Left ventricle myocardium inferior (tissue), 1 donor: Measurements from ENCODE around the gene KCTD20. TPM values are rescaled to one million over a fixed set of nuclear protein-coding genes. Genes with fewer than 3 reads are reported as not detected.
"Not testable (repeated sequence)": the region's sequence is repeated elsewhere in the genome, so short reads cannot be mapped to it uniquely, and the experiment has no call there.

Source experiments
- DNase-seq: peaks from one replicate; pipeline ENCODE4 v3.0.0-alpha.2; 2020
- H3K27ac ChIP-seq: fragments of 200-600 bp; replicated peaks from 2 replicates; pipeline ENCODE4 v1.8.0; 2021
- H3K27me3 ChIP-seq: fragments of 200-600 bp; 2 replicates; pipeline ENCODE4 v1.8.0; 2021; ENCODE audit warnings: low read depth
- H3K36me3 ChIP-seq: fragments of 200-600 bp; 2 replicates; pipeline ENCODE4 v1.8.0; 2021
- H3K4me1 ChIP-seq: fragments of 200-600 bp; 2 replicates; pipeline ENCODE4 v1.8.0; 2021
- H3K4me3 ChIP-seq: fragments of 200-600 bp; 2 replicates; pipeline ENCODE4 v1.8.0; 2021; ENCODE audit warnings: mild to moderate bottlenecking, moderate library complexity
- H3K9me3 ChIP-seq: fragments of 200-600 bp; replicated peaks from 2 replicates; pipeline ENCODE4 v1.8.0; 2021
- intact Hi-C: fragments of 100-400 bp; cut with micrococcal nuclease; formaldehyde crosslinking; loops from one replicate; pipeline ENCODE4 v1.11.0; 2022
- long read RNA-seq: library from polyadenylated mRNA; unstranded; transcript quantifications from one replicate; pipeline ENCODE4 v2.0.0, GENCODE V29; 2021
- total RNA-seq: library from RNA; stranded (reverse); fragmentation: NEBNext Ultra II Directional; extraction: Animal tissue kit (Norgen Biotek cat#: 25700); gene quantifications from one replicate; pipeline ENCODE4 v1.2.1, GENCODE V29; 2021
- TF ChIP-seq, protein P1 (sequence below): fragments of 200-600 bp; IDR thresholded peaks from 2 replicates; pipeline ENCODE4 v1.8.0; 2021; ENCODE audit warnings: antibody characterized with exemption, mild to moderate bottlenecking, borderline replicate concordance
- donor health status: DM: no; HTN: yes; CAD: no; lungs with severe emphysema.

The KCTD20 gene
- total RNA-seq, result 21.3 TPM
- long read RNA-seq, full-length matches to known transcripts, result 22 of 31 reads
- long read RNA-seq, partial matches to known transcripts, result 1 of 31 reads
- long read RNA-seq, other reads (novel, unspliced or antisense), result 8 of 31 reads

DNA sequence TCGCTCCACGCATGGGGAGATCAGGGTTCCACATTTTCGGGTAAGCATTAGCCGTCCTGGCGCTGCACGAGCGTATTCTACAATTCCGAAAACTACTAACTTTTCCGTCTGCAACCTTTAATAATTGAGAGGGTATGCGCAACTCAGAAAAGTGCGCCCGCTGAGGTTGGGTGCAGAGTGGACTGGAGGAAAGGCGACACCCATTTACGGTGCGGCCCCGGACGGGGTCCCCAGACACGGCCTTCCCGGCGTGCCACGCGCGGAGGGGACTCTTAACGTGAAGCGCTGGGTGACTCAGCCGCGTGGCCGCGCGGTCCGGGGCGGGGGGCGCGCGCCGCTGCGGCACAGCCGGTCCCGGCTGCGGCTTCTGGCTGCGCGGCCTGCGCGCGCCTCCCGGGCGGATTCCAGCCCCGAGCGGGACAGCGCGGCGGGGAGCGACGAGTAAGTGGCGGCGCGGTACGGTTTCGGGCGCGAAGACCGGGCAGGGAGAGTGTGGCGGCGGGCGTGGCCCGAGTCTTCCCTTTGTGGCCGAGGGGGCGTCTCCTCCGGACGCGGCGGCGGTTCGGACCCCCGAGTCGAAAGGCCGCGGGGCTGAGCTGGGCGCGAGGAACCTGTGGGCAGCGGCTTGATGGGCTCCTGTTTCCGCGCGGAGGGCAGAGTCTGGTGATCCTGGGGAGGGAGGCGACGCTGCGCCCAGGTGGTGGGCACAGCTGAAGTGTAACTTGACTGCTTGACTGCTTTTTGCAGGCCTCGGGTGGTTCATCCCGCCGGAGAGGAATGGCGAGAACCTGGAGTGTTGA, at the start of gene KCTD20, which contains the start of gene PXT1:
Gene KCTD20, plus strand, starts transcription at position 330 of the 800 bp plus-strand sequence. CDS start 27,098 bp downstream, outside the sequence.
Gene PXT1, minus strand, starts transcription at position 184 of the 800 bp plus-strand sequence. CDS start 16,772 bp downstream, outside the sequence.
- TF ChIP-seq, protein P1, sequence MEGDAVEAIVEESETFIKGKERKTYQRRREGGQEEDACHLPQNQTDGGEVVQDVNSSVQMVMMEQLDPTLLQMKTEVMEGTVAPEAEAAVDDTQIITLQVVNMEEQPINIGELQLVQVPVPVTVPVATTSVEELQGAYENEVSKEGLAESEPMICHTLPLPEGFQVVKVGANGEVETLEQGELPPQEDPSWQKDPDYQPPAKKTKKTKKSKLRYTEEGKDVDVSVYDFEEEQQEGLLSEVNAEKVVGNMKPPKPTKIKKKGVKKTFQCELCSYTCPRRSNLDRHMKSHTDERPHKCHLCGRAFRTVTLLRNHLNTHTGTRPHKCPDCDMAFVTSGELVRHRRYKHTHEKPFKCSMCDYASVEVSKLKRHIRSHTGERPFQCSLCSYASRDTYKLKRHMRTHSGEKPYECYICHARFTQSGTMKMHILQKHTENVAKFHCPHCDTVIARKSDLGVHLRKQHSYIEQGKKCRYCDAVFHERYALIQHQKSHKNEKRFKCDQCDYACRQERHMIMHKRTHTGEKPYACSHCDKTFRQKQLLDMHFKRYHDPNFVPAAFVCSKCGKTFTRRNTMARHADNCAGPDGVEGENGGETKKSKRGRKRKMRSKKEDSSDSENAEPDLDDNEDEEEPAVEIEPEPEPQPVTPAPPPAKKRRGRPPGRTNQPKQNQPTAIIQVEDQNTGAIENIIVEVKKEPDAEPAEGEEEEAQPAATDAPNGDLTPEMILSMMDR, result peak; percentile 7
- Histone ChIP-seq H3K9me3 (no peaks in the 10 kb centered on the region), H3K36me3 (no peaks in the 10 kb centered on the region), H3K4me3 (peak within 1 kb of the TSS; percentile 95), H3K4me1 (peaks cover 57% of the 10 kb centered on the region), H3K27ac (peak within 1 kb of the TSS; percentile 99), H3K27me3 (no peaks in the 10 kb centered on the region)
- intact Hi-C loops, result no loop called here
- DNase-seq, result peak; percentile 90

DNA sequence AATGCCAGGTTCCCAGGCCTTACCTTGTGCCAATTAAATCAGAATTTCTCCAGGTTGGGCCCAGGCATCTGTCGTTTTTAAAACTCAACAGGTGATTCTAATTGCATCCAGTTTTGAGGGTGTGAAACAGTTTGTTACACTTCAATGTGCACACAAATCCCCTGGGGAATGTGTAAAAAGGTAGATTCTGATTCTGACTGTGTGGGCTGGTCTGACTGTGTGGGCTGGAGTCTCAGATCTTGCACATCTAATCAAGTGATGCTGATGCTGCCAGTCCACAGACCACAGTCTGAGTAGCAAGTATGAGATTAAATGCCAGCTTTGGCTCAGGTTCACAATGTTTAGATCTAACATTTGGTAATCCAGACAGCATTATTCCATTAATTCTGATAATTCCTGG, 42.8 kb upstream of the KCTD20 start:
- Histone ChIP-seq H3K27ac (no peak overlapping the region), H3K27me3 (peaks cover 7% of the 10 kb centered on the region), H3K36me3 (no peaks in the 10 kb centered on the region), H3K4me1 (no peaks in the 10 kb centered on the region), H3K4me3 (no peak overlapping the region), H3K9me3 (peaks cover 4% of the 10 kb centered on the region)
- DNase-seq, result no peak
- intact Hi-C loops, result no loop called here
- TF ChIP-seq, protein P1, result no peak

DNA sequence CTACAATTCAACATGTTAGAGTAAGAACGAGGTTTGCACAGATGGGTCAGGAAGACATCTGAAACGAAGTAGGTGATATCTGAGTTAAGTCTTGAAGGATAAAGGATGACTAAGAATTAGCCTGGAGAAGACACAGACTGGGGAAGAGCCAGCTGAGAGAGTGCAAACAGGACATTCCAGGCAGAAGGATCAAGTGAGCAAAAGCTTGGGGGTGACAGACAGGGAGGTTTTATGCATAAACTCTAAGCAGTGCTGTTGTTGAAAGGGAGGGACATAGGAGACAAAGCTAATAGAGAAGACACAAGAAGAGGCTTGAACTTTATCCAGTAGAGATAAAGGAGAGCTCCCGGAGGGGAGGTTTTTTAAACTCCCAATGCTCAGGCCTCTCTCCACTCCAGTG, 40.3 kb upstream of the KCTD20 start:
- TF ChIP-seq, protein P1, result no peak
- no peak overlapping the region for H3K4me3 ChIP-seq
- H3K36me3 ChIP-seq, result no peaks in the 10 kb centered on the region
- peaks cover 4% of the 10 kb centered on the region for H3K9me3 ChIP-seq
- no peak overlapping the region for H3K27ac ChIP-seq
- peaks cover 11% of the 10 kb centered on the region for H3K27me3 ChIP-seq
- no peak for DNase-seq
- no peaks in the 10 kb centered on the region for H3K4me1 ChIP-seq
- intact Hi-C loops, result no loop called here

DNA sequence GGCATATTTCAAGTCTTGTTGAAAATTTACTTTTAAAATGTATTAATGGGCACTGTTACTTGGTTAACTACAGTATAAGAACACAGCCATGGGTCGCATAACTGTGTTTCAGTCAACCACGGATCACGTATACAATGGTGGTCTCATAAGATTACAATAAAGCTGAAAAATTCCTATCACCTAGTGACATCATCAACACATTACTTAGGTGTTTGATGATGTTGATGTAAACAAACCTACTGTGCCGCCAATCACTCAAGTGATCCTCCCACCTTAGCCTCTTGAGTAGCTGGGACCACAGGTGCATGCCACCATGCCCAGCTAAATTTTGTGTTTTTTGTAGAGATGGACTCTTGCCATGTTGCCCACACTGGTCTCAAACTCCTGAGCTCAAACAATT, 38.6 kb upstream of the KCTD20 start:
- intact Hi-C loops, result no loop called here
- no peak for DNase-seq
- Histone ChIP-seq H3K27me3 (peaks cover 11% of the 10 kb centered on the region), H3K27ac (no peak overlapping the region), H3K4me1 (no peaks in the 10 kb centered on the region), H3K36me3 (no peaks in the 10 kb centered on the region), H3K4me3 (no peak overlapping the region), H3K9me3 (no peaks in the 10 kb centered on the region)
- TF ChIP-seq, protein P1, result no peak

DNA sequence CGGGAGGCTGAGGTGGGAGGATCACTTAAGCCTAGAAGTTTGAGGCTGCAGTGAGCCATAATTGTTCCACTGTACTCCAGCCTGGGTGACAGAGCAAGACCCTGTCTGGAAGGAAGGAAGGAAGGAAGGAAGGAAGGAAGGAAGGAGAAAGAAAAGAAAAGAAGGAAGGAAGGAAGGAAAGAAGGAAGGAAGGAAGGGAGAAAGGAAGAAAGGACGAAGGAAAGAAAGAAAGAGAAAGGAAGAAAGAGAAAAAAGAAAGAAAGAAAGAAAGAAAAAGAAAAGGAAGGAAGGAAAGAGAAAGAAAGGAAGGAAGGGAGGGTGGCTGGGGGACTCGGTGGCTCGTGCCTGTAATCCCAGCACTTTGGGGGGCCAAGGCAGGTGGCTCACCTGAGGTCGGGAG, 33.1 kb upstream of the KCTD20 start:
- H3K4me3 ChIP-seq, H3K36me3 ChIP-seq, DNase-seq, H3K4me1 ChIP-seq, H3K27ac ChIP-seq, intact Hi-C loops, H3K27me3 ChIP-seq: not testable (repeated sequence)
- peaks cover 11% of the 10 kb centered on the region for H3K9me3 ChIP-seq
